IgD-negative memory B cell (primary cell): ENCODE results near the gene CDH13. TPM values are rescaled to one million over a fixed set of nuclear protein-coding genes. Genes with fewer than 3 reads are reported as not detected.

Experiments used
- H3K27ac Mint-ChIP-seq, 3 donors: one replicate each; pipeline ENCODE4 v1.8.0; 2020 to 2022; ENCODE audit warnings: mild to moderate bottlenecking in 3 of 3, mixed read lengths in 3 of 3, moderate library complexity in 1 of 3
- H3K27me3 Mint-ChIP-seq: one replicate; pipeline ENCODE4 v1.8.0; 2021; ENCODE audit warnings: mixed read lengths
- H3K36me3 Mint-ChIP-seq: one replicate; pipeline ENCODE4 v1.8.0; 2020; ENCODE audit warnings: mild to moderate bottlenecking, mixed read lengths
- H3K4me1 Mint-ChIP-seq, 3 donors: one replicate each; pipeline ENCODE4 v1.8.0; 2020 to 2022; ENCODE audit warnings: mixed read lengths in 3 of 3, mild to moderate bottlenecking in 1 of 3
- H3K4me3 Mint-ChIP-seq, 4 donors: one replicate each; pipeline ENCODE4 v1.8.0; 2020 to 2022; ENCODE audit warnings: mild to moderate bottlenecking in 4 of 4, mixed read lengths in 4 of 4, moderate library complexity in 3 of 4
- H3K9me3 Mint-ChIP-seq, 3 donors: one replicate each; pipeline ENCODE4 v1.8.0; 2020 to 2021; ENCODE audit warnings: mixed read lengths in 3 of 3, mild to moderate bottlenecking in 1 of 3
- polyA plus RNA-seq: library from polyadenylated mRNA; unstranded; fragments of 300-500 nt; fragmentation: Illumina TruSeq; gene quantifications from one replicate; pipeline ENCODE4 v1.2.3, GENCODE V29; 2021

The CDH13 gene
- polyA plus RNA-seq, 1 donor from 2014 or later: 0.23 TPM

- Mint-ChIP-seq H3K9me3 (peaks cover 0 to 2% (median 2%) of the 10 kb centered on the region in 3 donors), H3K4me1 (no peaks in the 10 kb centered on the region), H3K27me3 (peaks cover 14% of the 10 kb centered on the region), H3K36me3 (no peaks in the 10 kb centered on the region), H3K27ac (no peak overlapping the region), H3K4me3 (no peak overlapping the region)
These were observed 483.5 kb downstream of the CDH13 start for GRCh38 chr16:83110269-83110668.

- Mint-ChIP-seq H3K4me1 (no peaks in the 10 kb centered on the region), H3K27me3 (peaks cover 13% of the 10 kb centered on the region), H3K4me3 (no peak overlapping the region), H3K27ac (no peak overlapping the region), H3K9me3 (no peaks in the 10 kb centered on the region), H3K36me3 (no peaks in the 10 kb centered on the region)
These were observed 486.5 kb downstream of the CDH13 start for GRCh38 chr16:83113317-83113716.

- Mint-ChIP-seq H3K27me3 (peaks cover 12% of the 10 kb centered on the region), H3K4me3 (no peak overlapping the region), H3K4me1 (no peaks in the 10 kb centered on the region), H3K27ac (no peak overlapping the region), H3K9me3 (no peaks in the 10 kb centered on the region), H3K36me3 (no peaks in the 10 kb centered on the region)
These were observed 487.0 kb downstream of the CDH13 start for GRCh38 chr16:83113811-83114210.

- no peaks in the 10 kb centered on the region for H3K27me3 Mint-ChIP-seq
- H3K27ac Mint-ChIP-seq: no peak overlapping the region
- H3K36me3 Mint-ChIP-seq: no peaks in the 10 kb centered on the region
These were observed 488.9 kb downstream of the CDH13 start for GRCh38 chr16:83115491-83116232.

GRCh38 chr16:83116274-83116892, 489.6 kb downstream of the CDH13 start:
- Mint-ChIP-seq H3K36me3 (no peaks in the 10 kb centered on the region), H3K4me3 (no peak overlapping the region), H3K9me3 (no peaks in the 10 kb centered on the region), H3K27ac (no peak overlapping the region), H3K4me1 (no peaks in the 10 kb centered on the region), H3K27me3 (no peaks in the 10 kb centered on the region)

More at GRCh38 chr16:83115491-83116232, 488.9 kb downstream of the CDH13 start:
- H3K9me3 Mint-ChIP-seq: no peaks in the 10 kb centered on the region
- no peak overlapping the region for H3K4me3 Mint-ChIP-seq
- H3K4me1 Mint-ChIP-seq: no peaks in the 10 kb centered on the region

DNA sequence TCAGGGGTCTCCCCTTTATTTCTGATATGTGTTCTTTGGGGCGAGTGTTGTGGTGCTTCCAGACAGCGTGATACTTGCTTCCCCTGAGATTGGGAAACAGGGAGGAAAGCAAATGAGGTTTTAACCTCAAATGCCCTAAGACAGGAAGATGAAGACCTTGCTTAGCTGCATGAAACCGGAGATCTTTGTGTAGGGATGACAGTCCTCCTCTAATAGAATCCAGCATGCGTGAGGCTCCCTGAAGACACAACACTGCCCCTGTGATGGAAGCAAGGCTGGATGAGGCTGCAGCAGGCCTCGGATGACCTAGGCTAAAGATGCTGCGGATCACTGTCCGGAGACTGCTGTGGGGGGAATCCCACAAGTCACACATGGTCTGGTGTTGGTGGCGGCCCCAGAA, 491.0 kb downstream of the CDH13 start:
- Mint-ChIP-seq H3K27ac (no peak overlapping the region), H3K27me3 (no peaks in the 10 kb centered on the region)

GRCh38 chr16:83118365-83118764, 491.6 kb downstream of the CDH13 start:
- Mint-ChIP-seq H3K27ac (no peak overlapping the region), H3K4me3 (no peak overlapping the region), H3K9me3 (no peaks in the 10 kb centered on the region), H3K36me3 (no peaks in the 10 kb centered on the region), H3K4me1 (no peaks in the 10 kb centered on the region), H3K27me3 (no peaks in the 10 kb centered on the region)

More for the DNA sequence above, 491.0 kb downstream of the CDH13 start:
- Mint-ChIP-seq H3K9me3 (no peaks in the 10 kb centered on the region), H3K4me3 (no peak overlapping the region), H3K4me1 (no peaks in the 10 kb centered on the region), H3K36me3 (no peaks in the 10 kb centered on the region)

DNA sequence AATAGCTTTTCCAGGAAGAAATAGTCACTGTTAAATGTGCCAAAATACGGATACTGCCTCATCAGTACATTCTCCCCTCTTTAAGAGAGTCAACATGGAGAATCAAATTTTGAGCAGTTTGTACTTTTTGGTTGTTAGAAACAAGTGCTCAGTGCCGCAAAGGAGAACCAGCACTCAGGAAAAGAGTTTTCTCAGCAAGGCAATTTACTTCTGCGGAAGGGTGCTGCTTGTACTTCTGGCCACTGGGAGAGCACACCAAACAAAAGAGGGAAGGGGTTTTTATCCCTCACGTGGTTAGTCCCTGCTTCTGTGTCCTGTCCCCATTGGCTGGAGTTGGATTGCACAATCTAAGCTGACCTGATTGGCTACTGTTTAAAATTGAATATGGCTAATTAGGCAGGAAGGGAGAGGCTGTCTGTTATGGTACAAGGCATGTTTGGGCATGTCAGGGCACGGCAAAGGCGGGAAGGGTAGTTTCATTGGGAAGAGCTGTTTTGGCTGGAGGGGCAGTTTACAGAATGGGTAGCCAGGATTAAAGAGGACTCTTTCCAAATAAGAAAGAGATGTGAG, 499.3 kb downstream of the CDH13 start:
- H3K9me3 Mint-ChIP-seq: peaks cover 5 to 23% (median 9%) of the 10 kb centered on the region in 3 donors
- no peaks in the 10 kb centered on the region for H3K4me1 Mint-ChIP-seq
- no peak overlapping the region for H3K27ac Mint-ChIP-seq
- H3K27me3 Mint-ChIP-seq: peaks cover 3% of the 10 kb centered on the region
- no peaks in the 10 kb centered on the region for H3K36me3 Mint-ChIP-seq
- H3K4me3 Mint-ChIP-seq: no peak overlapping the region

DNA sequence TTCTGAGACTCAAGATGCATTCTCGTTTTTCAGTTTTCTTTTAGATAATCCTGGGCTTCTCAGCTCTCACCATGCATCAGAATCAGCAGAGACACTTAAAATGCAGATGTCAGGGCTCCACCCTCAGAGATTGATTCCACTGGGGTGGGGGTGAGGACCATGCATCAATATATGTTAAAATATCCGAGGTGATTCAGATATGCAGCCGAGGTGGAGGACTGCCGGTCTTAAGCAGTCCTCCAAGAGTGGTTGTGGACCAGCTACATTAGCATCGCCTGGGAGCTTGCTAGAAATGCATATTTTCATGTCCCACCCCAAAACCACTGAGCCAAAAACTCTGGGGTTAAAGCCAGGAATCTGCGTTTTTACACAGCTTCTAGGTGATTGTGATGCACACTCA, 501.3 kb downstream of the CDH13 start:
- H3K27me3 Mint-ChIP-seq: peaks cover 3% of the 10 kb centered on the region
- H3K4me1 Mint-ChIP-seq: no peaks in the 10 kb centered on the region

DNA sequence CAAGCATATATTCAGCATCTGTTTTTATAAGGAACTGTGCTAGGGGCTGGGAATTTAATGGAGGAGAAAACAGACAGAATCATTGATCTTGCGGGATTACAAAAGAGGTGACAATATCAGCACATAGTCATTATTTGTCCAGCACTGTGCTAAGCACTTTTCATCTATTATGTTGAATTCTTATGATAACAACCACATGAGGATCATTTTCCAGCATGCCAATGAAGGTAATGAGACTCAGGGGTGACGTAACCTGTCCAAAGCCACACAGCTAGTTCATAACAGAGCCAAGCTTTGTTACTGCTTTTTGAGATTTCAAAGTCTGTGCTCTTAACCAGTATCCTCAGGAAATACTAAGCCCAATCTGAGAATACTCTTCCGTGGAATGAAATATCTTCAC, 503.3 kb downstream of the CDH13 start:
- H3K27ac Mint-ChIP-seq: no peak overlapping the region
- H3K27me3 Mint-ChIP-seq: peaks cover 4% of the 10 kb centered on the region
- peaks cover 5 to 20% (median 9%) of the 10 kb centered on the region in 3 donors for H3K9me3 Mint-ChIP-seq
- no peaks in the 10 kb centered on the region for H3K4me1 Mint-ChIP-seq
- no peak overlapping the region for H3K4me3 Mint-ChIP-seq
- H3K36me3 Mint-ChIP-seq: no peaks in the 10 kb centered on the region

More for the DNA sequence above, 501.3 kb downstream of the CDH13 start:
- Mint-ChIP-seq H3K9me3 (peaks cover 5 to 23% (median 9%) of the 10 kb centered on the region in 3 donors), H3K27ac (no peak overlapping the region), H3K36me3 (no peaks in the 10 kb centered on the region), H3K4me3 (peak overlapping the region in 1 of 4 donors; percentile 50)

- peaks cover 3% of the 10 kb centered on the region for H3K27me3 Mint-ChIP-seq
- peaks cover 0 to 4% (median 1%) of the 10 kb centered on the region in 3 donors for H3K9me3 Mint-ChIP-seq
- no peak overlapping the region for H3K4me3 Mint-ChIP-seq
- H3K36me3 Mint-ChIP-seq: peaks cover 2% of the 10 kb centered on the region
- H3K4me1 Mint-ChIP-seq: peaks cover 0 to 6% (median 2%) of the 10 kb centered on the region in 3 donors
- no peak overlapping the region for H3K27ac Mint-ChIP-seq
These were observed 507.9 kb downstream of the CDH13 start for GRCh38 chr16:83134638-83135037.

DNA sequence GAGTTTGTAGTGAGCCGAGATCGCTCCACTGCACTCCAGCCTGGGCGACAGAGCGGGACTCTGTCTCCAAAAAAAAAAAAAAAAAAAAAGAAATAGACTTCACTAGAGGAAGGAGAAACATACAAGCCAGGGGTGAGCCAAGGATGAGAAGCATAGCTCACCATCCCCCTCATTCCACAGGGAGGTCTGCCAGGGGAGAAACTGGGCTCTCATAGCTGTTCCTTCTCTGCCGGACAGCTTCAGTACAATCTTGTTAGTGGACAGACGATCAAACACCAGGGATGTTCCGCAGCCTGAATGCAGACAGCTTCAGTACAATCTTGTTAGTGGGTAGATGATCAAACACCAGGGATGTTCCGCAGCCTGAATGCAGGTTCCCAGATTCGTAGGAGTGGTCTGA, 509.6 kb downstream of the CDH13 start:
- H3K27ac Mint-ChIP-seq: no peak overlapping the region
- peaks cover 0 to 4% (median 1%) of the 10 kb centered on the region in 3 donors for H3K9me3 Mint-ChIP-seq
- peaks cover 5% of the 10 kb centered on the region for H3K27me3 Mint-ChIP-seq
- H3K4me3 Mint-ChIP-seq: no peak overlapping the region
- peaks cover 2% of the 10 kb centered on the region for H3K36me3 Mint-ChIP-seq
- H3K4me1 Mint-ChIP-seq: peaks cover 0 to 6% (median 2%) of the 10 kb centered on the region in 3 donors

DNA sequence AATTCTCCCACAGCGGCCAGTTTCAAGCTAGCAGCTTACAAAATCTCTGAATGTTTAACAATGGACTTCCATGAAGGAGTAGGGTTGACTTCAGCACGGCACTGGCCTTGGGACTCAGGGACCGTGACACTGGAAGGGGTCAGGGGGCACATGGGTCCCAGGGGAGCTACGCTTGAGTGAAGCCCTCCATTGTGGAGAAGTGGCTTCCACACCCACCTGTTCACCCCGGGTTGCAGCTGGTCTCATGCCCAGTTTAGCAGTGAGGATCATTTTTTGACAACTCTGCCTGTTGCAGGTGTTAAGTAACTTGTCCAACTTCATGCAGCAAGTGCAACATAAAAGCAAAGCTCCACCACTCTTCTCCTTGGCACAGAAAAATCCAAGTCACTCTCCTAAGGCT, 510.2 kb downstream of the CDH13 start:
- H3K36me3 Mint-ChIP-seq: peaks cover 2% of the 10 kb centered on the region
- peaks cover 0 to 6% (median 2%) of the 10 kb centered on the region in 3 donors for H3K4me1 Mint-ChIP-seq
- peaks cover 5% of the 10 kb centered on the region for H3K27me3 Mint-ChIP-seq
- H3K4me3 Mint-ChIP-seq: peak overlapping the region in 1 of 4 donors; percentile 51
- H3K27ac Mint-ChIP-seq: no peak overlapping the region
- H3K9me3 Mint-ChIP-seq: peaks cover 0 to 4% (median 1%) of the 10 kb centered on the region in 3 donors

DNA sequence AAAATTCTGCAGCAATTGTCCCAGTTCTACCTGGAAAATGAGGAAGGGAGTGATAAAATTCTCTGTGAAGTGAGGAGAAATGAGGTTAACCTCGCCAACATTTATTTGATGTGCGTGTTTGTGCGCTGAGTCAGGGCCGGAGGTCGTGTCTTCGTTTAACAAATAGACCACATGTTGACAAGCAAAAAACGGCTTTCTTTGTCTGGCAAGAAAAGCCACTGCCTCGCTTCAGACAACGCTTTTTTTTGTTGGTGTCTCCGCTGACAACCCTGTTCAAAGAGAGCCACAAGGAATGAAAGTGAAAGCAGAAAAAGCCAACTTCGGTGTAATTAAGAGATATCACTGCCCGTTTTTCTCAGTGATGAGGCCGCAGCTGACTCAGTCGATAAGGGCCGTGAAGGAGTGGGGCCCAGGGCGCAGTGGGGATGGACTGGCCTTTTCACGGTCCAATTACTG, 510.6 kb downstream of the CDH13 start:
- H3K9me3 Mint-ChIP-seq: peaks cover 0 to 4% (median 1%) of the 10 kb centered on the region in 3 donors
- peaks cover 5% of the 10 kb centered on the region for H3K27me3 Mint-ChIP-seq
- peaks cover 0 to 6% (median 2%) of the 10 kb centered on the region in 3 donors for H3K4me1 Mint-ChIP-seq
- peaks cover 2% of the 10 kb centered on the region for H3K36me3 Mint-ChIP-seq
- H3K27ac Mint-ChIP-seq: peak overlapping the region in 1 of 3 donors; percentile 84
- peak overlapping the region in 3 of 4 donors; percentile 5 to 86 (median 84) for H3K4me3 Mint-ChIP-seq

DNA sequence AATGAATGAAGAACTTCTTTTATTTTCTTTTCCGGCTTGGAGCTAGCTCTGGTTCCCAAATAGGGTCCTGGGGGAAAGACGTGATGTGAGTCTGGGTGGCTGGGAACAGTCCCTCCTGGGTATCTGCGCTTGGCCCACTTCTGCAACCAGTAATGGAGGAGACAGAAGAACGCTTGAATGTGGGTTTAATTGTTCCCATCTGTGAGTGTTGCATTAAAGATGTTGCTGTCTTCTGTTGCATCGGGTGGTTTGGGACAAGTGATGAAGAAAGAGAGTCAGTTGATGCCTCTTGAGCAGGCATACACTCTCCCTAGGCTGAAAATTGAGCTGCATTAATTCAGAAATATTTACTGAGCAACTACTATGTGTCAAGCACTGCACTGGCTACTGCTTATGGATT, 511.1 kb downstream of the CDH13 start:
- peaks cover 0 to 4% (median 1%) of the 10 kb centered on the region in 3 donors for H3K9me3 Mint-ChIP-seq
- H3K27me3 Mint-ChIP-seq: peaks cover 7% of the 10 kb centered on the region
- H3K4me3 Mint-ChIP-seq: peak overlapping the region in 1 of 4 donors; percentile 19
- peak overlapping the region in 1 of 3 donors; percentile 84 for H3K27ac Mint-ChIP-seq
- H3K36me3 Mint-ChIP-seq: peaks cover 2% of the 10 kb centered on the region
- H3K4me1 Mint-ChIP-seq: peaks cover 0 to 6% (median 2%) of the 10 kb centered on the region in 3 donors
